SW480 (cell line): ENCODE results near the gene POMC.
"Not testable (repeated sequence)": the region's sequence is repeated elsewhere in the genome, so short reads cannot be mapped to it uniquely, and the experiment has no call there.

ENCODE experiments used
- DNase-seq: peaks from one replicate; pipeline ENCODE4 v3.0.0-alpha.2; 2016; ENCODE audit warnings: low spot score

POMC gene

GRCh38 chr2:25132299-25132635 is 36.1 kb downstream of the POMC start:
- no peak for DNase-seq

GRCh38 chr2:25131567-25132298 is 36.6 kb downstream of the POMC start:
- peak; percentile 47 for DNase-seq

GRCh38 chr2:25131253-25131566 is 37.2 kb downstream of the POMC start:
- no peak for DNase-seq

- no peak for DNase-seq
Observed at GRCh38 chr2:25129901-25130520, 38.4 kb downstream of the POMC start.

- no peak for DNase-seq
Observed at GRCh38 chr2:25127646-25128045, 40.7 kb downstream of the POMC start.

- not testable (repeated sequence) for DNase-seq
Observed at GRCh38 chr2:25127071-25127470, 41.3 kb downstream of the POMC start.

- no peak for DNase-seq
Observed at GRCh38 chr2:25125976-25126375, 42.4 kb downstream of the POMC start.

GRCh38 chr2:25125189-25125588 is 43.2 kb downstream of the POMC start:
- DNase-seq: no peak

- DNase-seq: no peak
Observed at GRCh38 chr2:25123682-25124081, 44.7 kb downstream of the POMC start.

GRCh38 chr2:25122367-25122766 is 46.0 kb downstream of the POMC start:
- DNase-seq: no peak

- no peak for DNase-seq
Observed at GRCh38 chr2:25119263-25119662, 49.1 kb downstream of the POMC start.

- no peak for DNase-seq
Observed at GRCh38 chr2:25116956-25117355, 51.4 kb downstream of the POMC start.

GRCh38 chr2:25115902-25116301 is 52.5 kb downstream of the POMC start:
- DNase-seq: peak; percentile 70

- no peak for DNase-seq
Observed at GRCh38 chr2:25115249-25115883, 53.0 kb downstream of the POMC start.

- no peak for DNase-seq
Observed at GRCh38 chr2:25112113-25112512, 56.3 kb downstream of the POMC start.
